ENCODE data around the gene CCDC106. TPM values are rescaled to one million over a fixed set of nuclear protein-coding genes. Genes with fewer than 3 reads are reported as not detected.
A peak's percentile ranks its signal among the peaks of the same experiment; 100 is the strongest.

The CCDC106 gene
- total and polyA plus RNA-seq, 7 donors: 5.5 to 22.9 (median 16.6) TPM

- H3K27me3 ChIP-seq: no peaks in the 10 kb centered on the region
- 74 to 86% methylated on average over 11 of the region's 11 CpGs for WGBS, 2 donors
- peaks cover 0 to 77% (median 68%) of the 10 kb centered on the region in 4 donors for H3K4me1 ChIP-seq
- H3K36me3 ChIP-seq: peaks cover 0 to 7% (median 0%) of the 10 kb centered on the region in 4 donors
- no peaks in the 10 kb centered on the region for H3K9me3 ChIP-seq
- no peak overlapping the region for H3K27ac ChIP-seq
- intact Hi-C loops (cut with DNase I): no loop called here
- no peak for DNase-seq
- TF ChIP-seq, protein P1, sequence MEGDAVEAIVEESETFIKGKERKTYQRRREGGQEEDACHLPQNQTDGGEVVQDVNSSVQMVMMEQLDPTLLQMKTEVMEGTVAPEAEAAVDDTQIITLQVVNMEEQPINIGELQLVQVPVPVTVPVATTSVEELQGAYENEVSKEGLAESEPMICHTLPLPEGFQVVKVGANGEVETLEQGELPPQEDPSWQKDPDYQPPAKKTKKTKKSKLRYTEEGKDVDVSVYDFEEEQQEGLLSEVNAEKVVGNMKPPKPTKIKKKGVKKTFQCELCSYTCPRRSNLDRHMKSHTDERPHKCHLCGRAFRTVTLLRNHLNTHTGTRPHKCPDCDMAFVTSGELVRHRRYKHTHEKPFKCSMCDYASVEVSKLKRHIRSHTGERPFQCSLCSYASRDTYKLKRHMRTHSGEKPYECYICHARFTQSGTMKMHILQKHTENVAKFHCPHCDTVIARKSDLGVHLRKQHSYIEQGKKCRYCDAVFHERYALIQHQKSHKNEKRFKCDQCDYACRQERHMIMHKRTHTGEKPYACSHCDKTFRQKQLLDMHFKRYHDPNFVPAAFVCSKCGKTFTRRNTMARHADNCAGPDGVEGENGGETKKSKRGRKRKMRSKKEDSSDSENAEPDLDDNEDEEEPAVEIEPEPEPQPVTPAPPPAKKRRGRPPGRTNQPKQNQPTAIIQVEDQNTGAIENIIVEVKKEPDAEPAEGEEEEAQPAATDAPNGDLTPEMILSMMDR (IDR thresholded peaks at IDR 0.05): no peak
- TF ChIP-seq EP300 (IDR thresholded peaks at IDR 0.05) (no peak), POLR2AphosphoS5 (IDR thresholded peaks at IDR 0.05) (no peak), POLR2A (IDR thresholded peaks at IDR 0.05) (no peak)
- no peak overlapping the region for H3K4me3 ChIP-seq
Observed at GRCh38 chr19:55637534-55637933, 10.5 kb upstream of the CCDC106 start.

DNA sequence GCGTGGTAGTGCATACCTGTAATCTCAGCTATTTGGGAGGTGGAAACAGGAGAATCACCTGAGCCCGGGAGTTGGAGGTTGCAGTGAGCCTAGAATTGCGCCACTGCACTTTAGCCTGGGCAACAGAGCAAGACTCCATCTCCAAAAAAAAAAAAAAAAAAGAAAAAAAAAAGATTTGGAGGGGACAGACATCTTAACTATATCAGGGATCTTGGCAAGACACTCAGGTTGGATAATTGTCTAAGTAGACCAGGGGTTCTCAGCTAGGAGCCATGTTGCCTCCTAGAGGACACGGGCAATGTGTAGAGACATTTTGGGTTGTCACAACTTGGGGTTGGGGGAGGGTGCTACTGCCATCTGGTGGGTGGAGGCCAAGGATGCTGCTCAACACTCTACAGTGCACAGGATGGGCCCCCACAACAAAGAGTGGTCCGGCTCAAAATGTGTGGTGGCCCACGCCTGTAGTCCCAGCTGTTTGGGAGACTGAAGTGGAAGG is 9.1 kb upstream of the CCDC106 start:
- no peaks in the 10 kb centered on the region for H3K9me3 ChIP-seq
- peaks cover 0 to 81% (median 74%) of the 10 kb centered on the region in 4 donors for H3K4me1 ChIP-seq
- peak overlapping the region in 2 of 4 donors; percentile 84 to 98 for H3K27ac ChIP-seq
- no peak for DNase-seq
- 85 to 89% methylated on average over 6 of the region's 6 CpGs for WGBS, 2 donors
- H3K27me3 ChIP-seq: no peaks in the 10 kb centered on the region
- TF ChIP-seq EP300 (IDR thresholded peaks at IDR 0.05) (no peak), POLR2A (IDR thresholded peaks at IDR 0.05) (no peak), POLR2AphosphoS5 (IDR thresholded peaks at IDR 0.05) (no peak)
- TF ChIP-seq, protein P1 (IDR thresholded peaks at IDR 0.05): peak in 1 of 4 experiments; percentile 33
- intact Hi-C loops (cut with DNase I): no loop called here
- H3K4me3 ChIP-seq: no peak overlapping the region
- peaks cover 0 to 7% (median 0%) of the 10 kb centered on the region in 4 donors for H3K36me3 ChIP-seq

DNA sequence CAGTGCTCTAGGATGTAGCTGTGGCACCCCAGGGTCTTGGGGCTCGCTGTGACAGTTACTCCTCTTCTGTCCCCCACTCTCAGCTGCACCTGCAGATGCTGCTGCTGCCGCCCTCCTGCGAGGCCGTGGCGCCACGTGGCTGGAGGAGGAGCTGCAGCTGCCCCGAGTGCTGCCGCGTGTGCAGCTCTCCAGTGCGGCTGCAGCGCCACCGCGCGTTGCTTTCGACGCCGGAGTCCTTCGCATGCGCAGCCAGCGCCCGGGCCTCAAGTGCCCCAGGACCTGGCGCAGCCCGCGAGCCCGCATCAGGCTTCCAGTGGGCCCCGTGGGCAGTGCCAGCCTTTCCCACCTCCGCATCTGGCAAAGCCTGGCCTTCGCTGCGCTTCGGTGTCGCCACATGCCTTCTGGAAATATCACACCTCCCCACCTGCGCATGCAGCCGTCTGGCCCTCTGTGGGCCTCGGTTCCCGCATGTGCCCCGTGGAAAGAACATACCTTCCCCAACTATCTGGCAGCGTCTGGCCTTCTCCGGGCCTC is 7.9 kb upstream of the CCDC106 start:
- TF ChIP-seq POLR2AphosphoS5 (IDR thresholded peaks at IDR 0.05) (peak in 2 of 4 donors; percentile 8 to 37), EP300 (IDR thresholded peaks at IDR 0.05) (no peak)
- TF ChIP-seq, protein P1 (IDR thresholded peaks at IDR 0.05): peak; percentile 24 to 43 (median 34)
- peak; percentile 83 for DNase-seq
- WGBS, 2 donors: 27 to 45% methylated on average over 38 of the region's 38 CpGs
- peak overlapping the region; percentile 84 to 98 (median 97) for H3K27ac ChIP-seq
- H3K9me3 ChIP-seq: no peaks in the 10 kb centered on the region
- peaks cover 0 to 86% (median 80%) of the 10 kb centered on the region in 4 donors for H3K4me1 ChIP-seq
- intact Hi-C loops (cut with DNase I): no loop called here
- H3K27me3 ChIP-seq: no peaks in the 10 kb centered on the region
- H3K4me3 ChIP-seq: peak overlapping the region; percentile 78 to 99 (median 85)
- H3K36me3 ChIP-seq: peaks cover 0 to 12% (median under 1%) of the 10 kb centered on the region in 4 donors

DNA sequence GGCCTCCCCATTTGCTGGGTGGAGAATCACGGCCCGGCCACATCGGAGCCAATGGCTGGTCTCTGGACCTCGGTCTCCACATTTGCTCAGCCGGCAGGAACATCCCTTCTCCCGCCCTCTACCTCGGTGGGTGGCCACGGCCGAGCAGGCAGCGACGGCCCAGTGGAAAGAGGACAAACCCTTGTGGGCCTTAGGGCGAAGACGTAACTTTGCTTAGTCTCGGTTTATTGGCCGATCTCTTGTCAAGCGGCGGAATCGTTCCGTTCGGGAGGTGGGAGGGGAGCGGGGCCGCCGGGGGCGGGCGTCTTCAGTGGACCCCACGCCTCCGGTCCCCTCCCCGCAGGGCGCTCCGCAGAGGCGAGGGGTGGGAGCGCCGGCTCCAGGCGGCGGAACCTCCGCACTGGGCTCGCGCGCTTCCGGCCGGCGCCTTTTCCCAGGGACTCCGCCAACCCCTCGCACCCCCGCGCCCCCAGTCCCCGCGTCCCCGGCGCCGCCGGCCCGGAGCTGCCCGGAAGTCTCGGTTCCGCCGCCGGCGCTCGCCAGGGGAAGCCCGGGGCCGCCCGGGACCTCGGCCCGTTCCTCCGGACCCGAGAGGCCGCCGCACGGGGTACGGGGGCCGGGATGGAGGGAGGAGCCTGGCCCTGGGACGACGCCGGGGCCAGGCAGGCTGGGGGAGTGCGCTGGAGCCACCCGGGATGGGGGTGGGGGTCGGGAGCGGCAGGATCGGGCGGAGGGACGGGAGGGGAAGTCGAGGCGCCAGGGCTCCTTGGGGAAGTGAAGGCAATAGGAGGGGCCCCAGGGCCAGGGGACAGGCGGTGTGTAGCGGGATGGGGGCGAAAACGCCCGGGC is 7.2 kb upstream of the CCDC106 start, which contains the start of gene ZNF580:
Gene ZNF580, plus strand, starts transcription at position 426 of the 849 bp plus-strand sequence. CDS start 1,507 bp downstream, outside the sequence.
- Histone ChIP-seq H3K9me3 (no peaks in the 10 kb centered on the region), H3K4me1 (peaks cover 0 to 83% (median 77%) of the 10 kb centered on the region in 4 donors), H3K4me3 (peak within 1 kb of the TSS; percentile 78 to 99 (median 85)), H3K27ac (peak within 1 kb of the TSS; percentile 84 to 98 (median 97)), H3K36me3 (peaks cover 0 to 19% (median 2%) of the 10 kb centered on the region in 4 donors), H3K27me3 (no peaks in the 10 kb centered on the region)
- TF ChIP-seq, protein P1 (IDR thresholded peaks at IDR 0.05): no peak
- peak in 2 of 4 donors; percentile 39 to 44 for TF ChIP-seq POLR2AphosphoS5 (IDR thresholded peaks at IDR 0.05)
- intact Hi-C loops (cut with DNase I): no loop called here
- DNase-seq: peak; percentile 83
- WGBS, 2 donors: 1% methylated on average over 89 of the region's 89 CpGs
